LNCAP (cell line): ENCODE data around the gene MIGA2.

ENCODE experiments used
- CTCF ChIP-seq: fragments of 450-650 bp; IDR thresholded peaks from 2 replicates; pipeline ENCODE4 v1.5.1; 2017; ENCODE audit warnings: mild to moderate bottlenecking

The MIGA2 gene

GRCh38 chr9:129095170-129095667, 58.8 kb downstream of the MIGA2 start:
- no peak for TF ChIP-seq CTCF

- no peak for TF ChIP-seq CTCF
These were observed 59.5 kb downstream of the MIGA2 start for GRCh38 chr9:129095908-129096307.

GRCh38 chr9:129097671-129098306, 61.4 kb downstream of the MIGA2 start:
- TF ChIP-seq CTCF: no peak

GRCh38 chr9:129098328-129098727, 61.9 kb downstream of the MIGA2 start:
- no peak for TF ChIP-seq CTCF

- TF ChIP-seq CTCF: no peak
These were observed 64.2 kb downstream of the MIGA2 start for GRCh38 chr9:129100383-129101169.

- no peak for TF ChIP-seq CTCF
These were observed 64.9 kb downstream of the MIGA2 start for GRCh38 chr9:129101279-129101678.

GRCh38 chr9:129102095-129102525, 65.7 kb downstream of the MIGA2 start:
- TF ChIP-seq CTCF: no peak
